Measurements from ENCODE around the gene ADRA2B. TPM values are rescaled to one million over a fixed set of nuclear protein-coding genes. Genes with fewer than 3 reads are reported as not detected.
A peak's percentile ranks its signal among the peaks of the same experiment; 100 is the strongest.

ADRA2B gene
- total RNA-seq, 1 experiment from 2014 or later = 2.7 TPM

DNA sequence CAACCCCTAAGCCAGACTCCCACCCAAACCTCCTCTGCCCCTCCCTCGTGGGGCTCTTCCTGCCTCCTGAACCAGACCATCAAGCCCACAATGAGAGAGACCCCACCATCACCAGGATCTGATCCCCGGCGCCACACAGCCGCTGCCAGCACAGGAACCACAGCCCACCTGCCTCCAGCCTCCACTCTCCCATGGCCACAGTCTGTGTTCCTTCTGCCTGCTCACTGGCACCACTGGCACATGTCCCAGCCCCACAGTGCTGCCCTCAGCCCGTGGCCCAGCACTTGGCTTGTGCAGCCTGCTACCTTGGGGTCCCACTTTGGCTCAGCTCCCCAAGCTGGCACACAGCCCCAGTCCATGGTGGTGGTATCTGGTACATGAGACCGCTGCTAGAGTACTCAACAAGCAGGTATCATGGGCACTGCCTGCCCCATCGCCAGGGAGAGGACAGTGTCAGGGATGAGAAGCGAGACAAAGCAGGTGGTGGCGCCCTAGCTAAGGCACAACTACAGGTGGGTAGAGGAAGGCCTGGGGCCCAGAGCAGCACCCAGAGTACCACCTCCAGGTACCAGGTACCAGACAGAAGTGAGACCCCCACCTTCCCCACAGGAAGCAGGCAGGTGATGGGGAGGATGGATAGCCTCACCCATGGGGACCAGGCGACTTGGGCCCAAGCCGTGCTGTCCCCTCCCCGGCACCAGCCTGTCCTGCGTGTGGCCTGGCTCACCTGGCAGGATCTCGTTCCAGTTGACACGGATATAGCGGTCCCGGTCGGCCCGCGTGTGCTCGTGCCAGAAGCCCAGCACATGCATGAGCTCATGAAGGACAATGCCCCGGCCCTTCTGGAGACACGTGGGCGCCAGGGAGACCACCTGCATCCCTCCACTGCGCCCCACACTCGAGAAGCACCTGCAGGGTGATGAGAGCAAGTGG, 15.7 kb upstream of the ADRA2B start:
- Histone ChIP-seq H4K20me1 (ENCODE audit: control insufficient read depth, insufficient read depth, insufficient read length) (no peaks in the 10 kb centered on the region), H2BK15ac (ENCODE audit: low read depth, low read length) (no peak overlapping the region), H3K9me3 (ENCODE audit: control insufficient read depth, low read depth, low read length) (no peaks in the 10 kb centered on the region), H3K27ac (ENCODE audit: insufficient read length, low read depth, low read length) (no peak overlapping the region), H3K79me2 (ENCODE audit: insufficient read depth, low read length) (no peaks in the 10 kb centered on the region), H3K14ac (ENCODE audit: insufficient read depth, low read length) (peak overlapping the region; percentile 46; the same call in 1 of the 2 replicates), H4K91ac (ENCODE audit: insufficient read length, low read depth, low read length) (no peak overlapping the region), H3K23me2 (ENCODE audit: insufficient read length, low read depth, low read length, poor library complexity, severe bottlenecking) (no peaks in the 10 kb centered on the region), H3K27me3 (ENCODE audit: insufficient read depth, low read length) (no peaks in the 10 kb centered on the region), H3K4ac (ENCODE audit: low read depth, low read length) (no peak overlapping the region), H2AFZ (ENCODE audit: low read length) (no peak overlapping the region), H4K8ac (replicated peaks; ENCODE audit: insufficient read length, low read depth, low read length) (no peak overlapping the region), H3K4me2 (ENCODE audit: insufficient read depth, insufficient read length, low read length) (no peak overlapping the region), H3K18ac (ENCODE audit: insufficient read length, low read depth, low read length) (no peak overlapping the region), H4K5ac (ENCODE audit: insufficient read length, low read depth, low read length) (no peak overlapping the region), H3K79me1 (ENCODE audit: insufficient read depth, low read depth, low read length, poor library complexity, severe bottlenecking) (no peaks in the 10 kb centered on the region), H3T11ph (ENCODE audit: low read length) (no peak overlapping the region), H2BK12ac (ENCODE audit: insufficient read length, low read depth, low read length) (no peak overlapping the region), H3K56ac (ENCODE audit: insufficient read length, low read depth, low read length) (no peak overlapping the region), H3K4me1 (ENCODE audit: insufficient read depth, low read length) (no peaks in the 10 kb centered on the region), H2AK5ac (ENCODE audit: insufficient read length, low read length) (no peak overlapping the region), H3K23ac (ENCODE audit: insufficient read length, low read depth, low read length) (no peak overlapping the region), H2BK120ac (ENCODE audit: low read depth, low read length, poor library complexity, severe bottlenecking) (no peak overlapping the region), H3K9ac (ENCODE audit: extremely low read depth, insufficient read length, low read length) (no peak overlapping the region), H2BK5ac (ENCODE audit: insufficient read length, low read length) (no peak overlapping the region), H2BK20ac (ENCODE audit: low read depth, low read length, poor library complexity, severe bottlenecking) (no peak overlapping the region)
- Mint-ChIP-seq H3K27ac (peak overlapping the region in 1 of 3 experiments; percentile 68; a peak in 1 of 7 replicates), H3K9me3 (no peaks in the 10 kb centered on the region), H3K4me1 (no peaks in the 10 kb centered on the region), H3K4me3 (no peak overlapping the region), H3K27me3 (ENCODE audit: low read depth) (peaks cover 25% of the 10 kb centered on the region), H3K36me3 (ENCODE audit: insufficient read depth in 1 of 3, low read depth in 3 of 3) (no peaks in the 10 kb centered on the region)
- TF ChIP-seq, protein P1, sequence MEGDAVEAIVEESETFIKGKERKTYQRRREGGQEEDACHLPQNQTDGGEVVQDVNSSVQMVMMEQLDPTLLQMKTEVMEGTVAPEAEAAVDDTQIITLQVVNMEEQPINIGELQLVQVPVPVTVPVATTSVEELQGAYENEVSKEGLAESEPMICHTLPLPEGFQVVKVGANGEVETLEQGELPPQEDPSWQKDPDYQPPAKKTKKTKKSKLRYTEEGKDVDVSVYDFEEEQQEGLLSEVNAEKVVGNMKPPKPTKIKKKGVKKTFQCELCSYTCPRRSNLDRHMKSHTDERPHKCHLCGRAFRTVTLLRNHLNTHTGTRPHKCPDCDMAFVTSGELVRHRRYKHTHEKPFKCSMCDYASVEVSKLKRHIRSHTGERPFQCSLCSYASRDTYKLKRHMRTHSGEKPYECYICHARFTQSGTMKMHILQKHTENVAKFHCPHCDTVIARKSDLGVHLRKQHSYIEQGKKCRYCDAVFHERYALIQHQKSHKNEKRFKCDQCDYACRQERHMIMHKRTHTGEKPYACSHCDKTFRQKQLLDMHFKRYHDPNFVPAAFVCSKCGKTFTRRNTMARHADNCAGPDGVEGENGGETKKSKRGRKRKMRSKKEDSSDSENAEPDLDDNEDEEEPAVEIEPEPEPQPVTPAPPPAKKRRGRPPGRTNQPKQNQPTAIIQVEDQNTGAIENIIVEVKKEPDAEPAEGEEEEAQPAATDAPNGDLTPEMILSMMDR (conservative IDR thresholded peaks at IDR 0.05) = no peak
- no CpG with 5 or more reads among the region's 26 CpGs for WGBS (ENCODE audit: extremely low coverage, insufficient read length, low lambda C conversion rate)
- DNase-seq = no peak

Data from H9 (cell line).